GM20431 (cell line): ENCODE data around the gene TRPC4.

Experiments
- in situ Hi-C: fragments of 300-500 bp; cut with MseI, MboI; formaldehyde crosslinking; loops from one replicate; pipeline ENCODE4 v1.15.0; 2020; ENCODE audit warnings: low sequenced_read_pairs; ENCODE audit not compliant: unreplicated experiment

TRPC4 gene

DNA sequence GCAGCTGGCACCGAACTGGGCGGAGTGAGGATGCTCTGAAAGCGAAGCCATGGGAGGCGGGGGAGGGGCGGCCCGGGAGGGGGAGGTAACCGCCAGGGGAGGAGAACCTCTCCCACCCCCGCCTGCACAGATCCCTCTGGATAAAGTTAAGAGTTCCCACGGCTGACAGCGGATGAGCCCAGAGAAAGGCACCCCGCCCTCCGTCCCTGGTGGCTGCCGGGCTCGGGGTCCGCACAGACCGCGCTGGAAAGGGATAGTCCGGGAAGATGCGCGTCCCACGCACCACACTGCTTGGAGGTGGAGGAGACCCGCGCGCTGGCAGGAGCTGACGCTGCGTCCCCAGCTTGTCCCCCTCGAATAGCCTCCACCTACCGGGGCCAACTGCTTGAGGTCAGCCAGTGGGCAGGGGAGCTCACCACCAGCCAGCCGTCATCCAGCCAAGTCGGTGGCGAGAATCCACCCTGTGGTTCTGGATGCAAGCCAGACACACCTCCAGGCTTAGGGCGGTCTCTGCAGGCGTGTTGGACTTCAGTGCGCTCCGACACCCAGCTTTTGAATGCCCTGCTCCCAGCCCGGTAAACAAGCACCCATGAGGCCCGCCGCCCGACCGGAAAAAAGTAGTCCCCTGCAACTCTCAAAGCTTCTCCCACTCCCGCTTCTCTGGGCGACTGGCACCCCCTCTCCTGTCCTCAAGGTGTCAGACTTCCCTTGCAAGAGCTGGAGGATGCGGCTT lies at the start of gene TRPC4:
TSS of gene TRPC4 (minus strand) at position 17 of the 733 bp plus-strand sequence. CDS start 86,439 bp downstream, outside the sequence.
- in situ Hi-C loops, result no loop called here

DNA sequence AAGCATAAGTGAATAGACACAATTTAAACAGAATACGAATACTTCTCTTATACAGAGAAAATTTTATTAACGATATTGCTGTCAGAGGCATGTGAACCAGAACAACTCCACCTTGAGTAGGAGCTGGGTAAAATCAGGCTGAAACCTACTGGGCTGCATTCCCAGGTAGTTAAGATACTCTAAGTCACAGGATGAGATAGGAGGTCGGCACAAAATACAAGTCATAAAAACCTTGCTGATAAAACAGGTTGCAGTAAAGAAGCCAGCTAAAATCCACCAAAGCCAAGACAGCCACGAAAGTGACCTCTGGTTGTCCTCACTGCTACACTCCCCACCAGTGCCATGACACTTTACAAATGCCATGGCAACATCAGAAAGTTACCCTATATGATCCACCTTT lies 49.2 kb upstream of the TRPC4 start:
- in situ Hi-C loops, result no loop called here

DNA sequence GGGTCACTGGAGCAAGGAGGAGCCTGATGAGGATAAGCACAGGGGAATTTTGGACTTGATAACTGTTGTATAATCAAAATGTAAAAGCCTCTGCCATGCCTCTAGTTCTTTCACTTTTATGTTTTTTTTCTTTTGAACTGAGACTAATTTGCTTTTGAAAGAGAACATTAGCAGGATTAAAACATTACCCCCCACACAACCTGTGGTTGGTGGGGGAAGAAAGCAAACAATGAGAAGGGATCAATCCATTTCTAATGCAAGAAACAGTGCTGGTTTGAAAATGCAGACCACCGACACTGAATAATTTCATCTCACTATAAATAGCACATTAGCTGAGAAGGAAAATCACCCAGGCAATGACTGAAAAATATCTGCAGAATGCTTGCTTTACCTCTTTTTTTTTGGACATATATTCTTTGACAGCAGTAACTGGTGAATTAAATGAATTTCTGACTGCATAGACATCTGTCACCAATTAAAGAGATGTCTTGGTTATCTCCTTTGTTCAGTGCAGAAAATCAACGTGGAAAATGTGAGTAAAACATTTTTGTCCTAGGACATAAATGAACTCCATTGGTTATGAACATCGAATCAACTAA lies 48.6 kb upstream of the TRPC4 start:
- in situ Hi-C loops, result no loop called here

DNA sequence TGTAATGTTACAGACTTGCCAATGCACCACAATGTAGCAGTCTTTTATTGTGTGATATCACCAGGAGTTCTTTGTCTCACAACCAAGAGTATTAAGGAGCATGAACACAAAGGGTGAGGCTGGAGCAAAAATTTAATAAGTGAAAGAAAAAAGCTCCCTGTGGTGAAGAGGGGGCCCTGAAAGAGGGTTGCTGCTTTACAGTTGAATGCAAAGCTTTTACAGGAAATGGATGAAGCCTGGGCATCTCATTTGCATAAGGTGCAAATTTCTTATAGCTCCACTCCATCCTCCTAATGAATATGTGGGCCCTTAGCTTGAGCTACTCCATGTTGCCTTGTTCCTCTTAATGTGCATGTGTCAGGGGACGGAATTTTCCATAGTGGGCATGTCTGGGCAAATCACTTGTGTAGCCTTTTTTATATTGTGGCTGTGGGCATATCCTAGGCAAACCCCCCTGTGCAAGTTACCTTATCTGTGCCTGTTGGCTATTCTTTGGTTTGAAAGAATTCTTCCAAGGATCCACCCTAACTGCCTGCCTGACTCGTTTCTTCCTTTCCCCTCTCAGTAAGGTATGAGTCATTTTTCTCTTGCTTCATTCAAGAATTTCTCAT lies 45.3 kb upstream of the TRPC4 start:
- in situ Hi-C loops, result no loop called here

DNA sequence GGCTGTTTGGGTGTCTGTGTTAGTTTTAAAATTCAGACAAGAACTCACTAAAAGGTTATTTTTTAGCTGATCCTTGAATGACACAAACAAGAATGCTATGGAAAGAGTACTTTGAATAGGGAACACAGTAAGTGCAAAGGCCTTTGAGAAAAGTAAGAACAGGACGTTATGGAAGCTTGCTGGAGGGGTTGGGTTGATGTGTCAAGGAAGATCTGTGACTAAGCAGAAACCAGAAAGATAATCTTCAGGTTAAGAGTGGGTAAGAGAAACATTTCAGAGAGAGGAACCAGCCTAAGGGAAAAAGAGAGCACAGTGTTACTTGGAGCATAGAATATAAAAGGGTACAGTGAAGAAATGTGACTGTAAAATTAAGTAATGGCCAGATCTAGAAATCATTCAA lies 41.2 kb upstream of the TRPC4 start:
- in situ Hi-C loops, result no loop called here

DNA sequence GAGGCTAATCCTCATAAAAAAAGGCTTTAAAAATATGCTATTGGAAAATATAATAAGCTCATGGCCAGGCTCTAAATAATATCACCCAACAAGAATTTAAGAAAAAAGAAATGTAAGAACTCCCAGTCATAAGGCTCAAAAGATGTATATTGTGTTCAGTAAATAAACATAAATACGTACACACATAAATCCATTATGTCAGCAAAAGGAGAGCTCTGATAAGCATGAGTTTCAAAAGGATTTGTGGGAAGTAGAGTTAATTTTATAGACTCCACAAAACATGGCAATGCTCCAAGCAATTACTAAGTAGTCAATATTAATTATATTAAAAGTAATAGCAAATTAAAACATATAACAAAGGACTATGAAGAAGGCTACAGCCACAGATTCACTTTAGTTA lies 37.3 kb upstream of the TRPC4 start:
- in situ Hi-C loops, result no loop called here

DNA sequence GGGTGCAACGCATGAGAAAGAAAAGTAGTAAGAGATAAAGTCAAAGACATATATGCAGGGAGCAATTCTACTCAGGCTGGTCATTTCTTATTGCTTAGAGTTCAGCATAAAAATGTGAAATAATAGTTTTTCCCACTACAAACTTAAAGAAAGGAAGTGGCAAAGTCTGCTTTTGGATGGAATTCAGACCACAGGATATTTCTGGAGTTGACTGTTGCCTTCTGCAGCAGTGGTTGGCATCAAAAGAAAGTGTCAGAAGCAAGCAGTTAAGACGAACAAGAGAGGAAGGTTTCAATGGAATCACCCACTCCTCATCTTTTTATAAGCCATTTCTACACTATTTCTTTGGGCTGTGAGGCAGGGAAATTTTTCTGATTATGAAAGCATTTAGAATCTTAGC lies 36.2 kb upstream of the TRPC4 start:
- in situ Hi-C loops, result no loop called here

DNA sequence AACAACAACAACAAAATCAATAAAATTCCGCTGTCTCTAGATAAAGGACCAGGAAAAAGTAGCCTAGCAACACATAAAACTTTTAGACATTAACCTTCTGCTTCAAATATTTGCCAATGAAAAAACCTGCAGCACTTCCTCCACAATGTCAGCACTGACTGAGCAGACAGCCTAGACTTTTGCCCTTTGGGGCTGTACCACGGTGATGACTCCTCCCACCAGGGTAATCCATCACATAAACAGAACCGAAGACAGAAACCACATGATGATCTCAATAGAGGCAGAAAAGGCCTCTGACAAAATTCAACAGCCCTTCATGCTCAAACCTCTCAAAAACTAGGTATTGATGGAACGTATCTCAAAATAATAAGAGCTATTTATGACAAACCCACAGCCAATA lies 30.2 kb upstream of the TRPC4 start:
- in situ Hi-C loops, result no loop called here

DNA sequence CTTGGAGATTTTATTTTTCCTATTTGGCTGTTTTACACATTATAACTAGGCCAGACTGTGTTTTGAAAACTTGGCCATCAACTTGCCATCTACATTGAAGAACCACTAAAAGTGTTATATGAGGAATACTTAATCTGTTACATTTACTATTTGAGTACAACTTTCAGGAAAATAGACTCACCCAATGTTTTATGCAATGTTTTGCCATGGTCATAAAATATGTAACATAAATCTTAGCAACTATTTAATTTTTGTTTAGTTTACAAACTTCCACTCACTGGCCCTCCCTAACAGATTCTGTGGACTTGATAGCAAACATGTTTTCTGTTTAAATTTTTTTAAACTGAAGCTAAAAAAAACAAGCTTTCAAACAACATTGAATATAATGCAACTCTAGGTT lies 23.7 kb upstream of the TRPC4 start:
- in situ Hi-C loops, result no loop called here

DNA sequence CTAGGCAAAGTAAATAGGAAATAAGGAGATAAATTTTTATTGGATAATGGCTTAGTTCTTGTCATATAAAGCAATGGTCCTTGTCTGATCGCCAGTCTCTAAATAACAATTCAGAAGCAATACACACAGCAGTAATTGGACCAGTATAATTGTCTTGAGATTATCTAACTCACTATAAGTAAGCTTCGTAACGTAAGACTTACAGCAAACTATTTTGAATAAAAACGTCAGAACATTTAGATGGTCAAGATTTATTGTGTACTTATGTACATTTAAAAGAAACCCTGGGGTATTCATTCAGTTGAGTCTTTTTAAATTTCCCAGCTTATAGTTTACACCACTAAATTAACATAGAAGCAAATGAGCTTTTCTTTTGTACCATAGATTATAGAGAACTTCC lies 20.2 kb upstream of the TRPC4 start:
- in situ Hi-C loops, result no loop called here

DNA sequence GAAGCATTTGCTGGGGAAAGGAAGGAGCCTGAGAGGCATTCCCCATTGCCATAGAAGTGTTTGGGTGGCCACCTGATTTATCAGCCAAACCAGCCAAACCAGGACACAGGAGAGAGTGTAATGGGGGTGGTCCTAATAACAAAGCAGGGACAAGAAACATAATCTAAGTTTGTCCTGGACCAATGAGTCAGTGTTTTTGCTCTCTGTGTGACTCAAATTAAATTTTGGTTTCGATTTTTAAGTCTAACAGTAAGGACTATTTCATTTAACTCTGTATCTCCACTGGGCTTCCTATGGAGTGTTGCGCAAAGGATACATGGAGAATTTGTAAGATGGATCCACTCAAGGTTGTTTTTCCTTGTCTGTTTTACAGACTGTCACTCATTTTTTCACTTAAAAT lies 19.5 kb upstream of the TRPC4 start:
- in situ Hi-C loops, result no loop called here

DNA sequence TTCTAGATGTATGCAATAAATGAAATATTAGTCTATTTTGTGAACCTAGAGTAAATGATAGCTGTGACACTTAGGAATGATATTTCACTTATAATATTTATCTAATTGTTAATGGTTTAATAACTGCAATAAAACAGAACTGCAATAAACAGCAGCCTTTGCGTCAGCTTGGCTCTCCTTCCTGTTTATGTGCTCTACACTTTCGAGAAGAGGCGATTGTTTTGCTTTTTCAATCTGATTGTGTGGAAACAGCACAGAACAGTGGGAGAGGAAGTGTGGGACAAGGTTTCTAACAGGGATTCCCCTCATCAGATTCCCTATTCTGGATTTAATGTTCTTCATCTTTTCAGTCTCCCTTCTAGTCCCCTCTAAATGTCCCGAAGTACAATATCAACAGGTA lies 17.3 kb upstream of the TRPC4 start:
- in situ Hi-C loops, result no loop called here

DNA sequence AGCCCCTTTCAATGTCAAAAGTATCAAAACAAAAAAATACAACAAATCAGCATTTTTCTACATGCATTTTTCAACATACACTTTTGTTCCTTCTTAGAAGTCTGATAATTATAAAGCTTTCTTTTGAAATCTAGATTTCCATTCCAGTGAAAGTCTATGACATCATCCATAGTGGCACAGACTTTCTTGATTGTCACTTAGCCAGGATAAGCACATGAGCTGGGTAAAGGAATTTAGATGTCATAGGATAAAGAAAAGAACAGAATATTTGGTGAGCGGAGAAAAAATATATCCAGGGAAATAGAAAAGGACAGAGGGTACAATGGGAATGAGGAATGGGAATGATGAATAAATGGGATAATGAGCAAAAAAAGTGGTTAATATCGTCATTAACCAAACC lies 15.1 kb upstream of the TRPC4 start:
- in situ Hi-C loops, result no loop called here

DNA sequence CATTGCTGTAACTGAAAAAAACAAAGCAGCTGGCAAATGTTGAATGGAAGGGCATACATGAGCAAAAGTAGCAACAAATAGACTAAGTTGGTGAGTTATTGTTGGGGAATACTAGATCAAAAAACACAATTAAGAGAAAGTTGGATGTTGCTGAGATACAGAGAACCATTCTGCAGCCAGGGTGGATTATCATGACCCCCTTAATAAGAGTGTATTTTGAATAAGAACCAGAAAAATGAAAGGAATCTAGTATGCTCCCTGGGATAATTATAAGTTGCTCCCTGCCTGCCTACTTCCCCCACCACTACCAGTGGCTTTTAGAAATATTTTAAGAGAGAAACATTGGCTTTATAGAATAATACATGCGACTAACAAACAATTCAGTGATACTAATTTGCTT lies 14.5 kb upstream of the TRPC4 start:
- in situ Hi-C loops, result no loop called here

DNA sequence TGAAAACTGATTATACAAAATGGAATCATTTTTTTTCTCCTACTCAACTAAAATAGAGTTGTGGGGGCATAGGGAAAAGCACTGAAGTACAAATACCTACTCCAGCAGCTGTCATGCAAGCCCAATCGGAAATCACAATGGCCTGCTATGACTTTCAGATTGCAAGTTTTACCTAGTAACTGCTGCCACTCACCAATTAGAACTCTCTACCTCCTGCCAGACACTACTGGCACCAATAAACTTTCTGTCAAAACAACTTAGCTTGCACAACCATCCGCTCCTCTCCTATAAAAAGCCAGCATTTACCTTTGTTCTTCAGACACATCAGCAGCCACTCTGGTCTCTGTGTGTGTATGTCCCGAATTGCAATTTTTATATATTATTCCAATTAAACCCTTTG lies 9.3 kb upstream of the TRPC4 start:
- in situ Hi-C loops, result no loop called here

DNA sequence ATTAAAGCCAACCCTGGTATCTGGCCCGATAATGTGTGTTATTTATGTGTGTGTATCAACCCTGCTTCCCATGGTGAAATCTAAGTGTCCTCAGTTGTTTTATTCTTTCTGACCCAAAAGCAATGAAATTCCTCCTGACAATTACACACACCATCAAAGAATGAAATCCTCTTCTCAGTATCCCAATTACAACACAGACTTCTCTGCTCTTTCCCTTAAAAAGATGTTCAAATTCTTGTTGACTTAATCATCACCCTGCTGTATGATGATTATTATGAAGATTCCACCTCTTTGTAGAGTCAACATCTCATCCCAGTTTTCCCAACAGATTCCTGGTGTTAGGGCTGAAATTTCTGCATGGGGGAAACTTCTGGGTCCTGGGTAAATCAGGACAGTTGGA lies 8.9 kb upstream of the TRPC4 start:
- in situ Hi-C loops, result no loop called here

DNA sequence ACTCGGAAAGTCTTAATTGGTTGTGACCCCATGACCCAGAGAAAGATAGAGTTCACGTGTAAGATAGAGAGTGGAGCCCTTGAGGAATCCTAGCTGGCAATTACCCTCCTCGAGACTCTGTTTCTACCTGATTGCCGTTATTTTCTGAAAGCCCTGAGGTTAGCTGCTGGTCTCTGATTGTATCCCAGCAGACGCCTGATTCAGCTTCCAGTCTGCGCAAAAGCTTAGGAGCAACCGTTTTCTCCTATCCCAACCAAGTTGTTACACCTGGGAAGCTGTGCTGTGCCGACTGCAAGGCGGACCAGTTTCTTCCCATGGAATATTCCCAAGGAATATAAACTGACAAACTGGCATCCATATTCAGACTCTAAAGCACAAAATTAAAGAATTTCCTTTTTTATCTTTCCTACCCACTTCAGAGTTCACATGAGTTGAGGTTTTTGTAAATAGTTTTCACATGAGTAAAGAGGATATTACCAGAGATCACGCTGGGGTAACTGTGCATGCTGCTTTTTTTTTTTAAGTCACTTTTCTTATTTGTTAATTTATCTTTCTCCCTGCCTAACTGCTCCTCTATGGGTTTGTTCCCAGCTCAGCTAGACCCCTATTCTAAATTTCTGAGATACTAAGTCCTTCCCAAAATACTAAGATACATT lies 1.5 kb upstream of the TRPC4 start:
- in situ Hi-C loops, result no loop called here

DNA sequence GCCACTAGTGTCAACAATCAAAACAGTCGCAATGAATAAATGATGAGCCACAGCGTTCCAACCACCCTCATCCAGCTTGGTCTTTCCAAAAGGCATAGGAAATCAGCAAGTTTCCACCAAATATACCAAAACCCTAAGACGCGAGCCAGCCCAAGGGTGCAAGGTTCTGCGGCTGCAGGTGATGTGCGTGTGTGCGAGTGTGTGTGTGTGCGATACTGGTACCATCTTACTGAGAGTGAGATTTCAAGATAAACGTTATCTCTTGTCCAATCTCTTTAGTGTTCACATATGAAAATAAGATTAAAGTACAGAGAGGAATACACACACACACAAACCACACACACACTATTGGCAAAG lies 895 bp upstream of the TRPC4 start:
- in situ Hi-C loops, result no loop called here

DNA sequence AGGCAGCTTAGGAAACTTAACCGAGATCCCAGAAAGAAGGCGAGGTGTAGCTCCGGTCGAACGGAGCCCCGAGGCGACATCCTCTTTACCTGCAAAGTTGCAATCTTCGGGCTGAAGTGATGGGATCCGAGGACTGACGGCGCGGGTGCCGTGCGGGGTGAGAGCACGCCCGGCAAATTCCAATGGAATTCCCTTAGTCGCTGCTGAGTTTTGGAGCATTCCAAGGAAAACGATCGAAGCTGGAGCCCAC lies 141 bp downstream of the TRPC4 start:
- in situ Hi-C loops, result no loop called here

DNA sequence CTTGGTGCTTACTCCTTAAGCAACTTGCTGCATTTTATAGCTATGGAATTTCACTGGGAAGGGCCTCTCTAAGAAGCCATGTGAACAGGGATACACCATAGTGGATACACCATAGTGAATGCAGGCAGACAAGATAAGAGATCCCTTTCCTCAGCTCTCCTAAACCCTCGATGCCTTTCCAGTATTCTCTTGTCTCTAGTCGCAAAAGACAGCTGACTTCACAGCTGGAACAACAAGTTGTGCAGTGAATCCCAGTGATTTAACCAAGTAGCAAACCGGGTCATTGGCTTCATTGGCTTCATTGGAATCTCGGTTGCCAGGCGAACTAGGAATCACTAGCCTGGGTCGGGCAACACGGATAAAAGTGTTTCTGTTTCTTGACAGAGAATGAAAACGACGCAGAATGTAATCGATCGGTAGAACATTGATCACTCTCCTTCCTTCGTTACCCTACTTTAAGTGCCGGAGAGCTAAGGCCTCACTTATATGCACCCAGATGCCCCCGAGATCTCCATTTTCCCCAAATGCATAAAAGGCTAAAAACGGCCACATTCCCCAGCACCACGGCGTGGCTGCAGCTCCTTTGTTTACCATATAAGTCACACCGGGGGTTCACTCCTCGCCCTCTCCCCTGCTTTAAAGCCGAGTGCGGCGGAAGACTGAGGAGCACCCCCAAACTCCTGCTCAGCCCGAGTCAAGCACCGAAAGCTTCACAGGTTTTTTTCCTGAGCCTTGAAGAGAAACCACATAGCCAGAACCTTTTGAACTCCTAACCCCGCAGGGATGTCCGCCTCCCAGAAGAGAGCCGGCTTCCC lies 674 bp downstream of the TRPC4 start:
- in situ Hi-C loops, result no loop called here

DNA sequence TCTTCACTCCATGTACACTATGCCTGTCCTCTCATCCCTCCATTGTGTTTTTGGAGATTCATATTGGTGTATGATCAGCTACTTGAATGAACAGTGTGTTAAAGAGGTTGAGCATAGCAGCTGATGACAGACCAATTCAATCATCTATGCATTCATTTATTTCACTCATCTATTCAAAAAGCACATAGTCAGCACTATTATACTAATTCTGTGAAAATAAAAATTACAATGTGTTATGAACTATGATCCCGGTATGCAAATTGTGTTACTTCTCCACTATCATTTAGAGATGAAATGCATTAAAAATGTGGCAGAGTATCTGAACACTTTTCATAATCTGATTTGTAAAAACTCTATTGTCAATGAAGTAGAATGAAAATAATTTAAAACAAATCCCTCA lies 5.9 kb downstream of the TRPC4 start:
- in situ Hi-C loops, result no loop called here
